GM21717 (cell line): ENCODE data around the gene CATSPER1.

Experiments
- ATAC-seq: cut with Tn5 transposase; IDR thresholded peaks from one replicate; pipeline ENCODE4 v1.9.1; 2021; ENCODE audit warnings: mild to moderate bottlenecking, moderate library complexity; ENCODE audit not compliant: unreplicated experiment

The CATSPER1 gene

GRCh38 chr11:66003291-66003690 lies 23.0 kb downstream of the CATSPER1 start:
- no peak for ATAC-seq

GRCh38 chr11:66002648-66003225 lies 23.5 kb downstream of the CATSPER1 start:
- ATAC-seq: peak; percentile 38

- ATAC-seq: peak; percentile 64
Observed at GRCh38 chr11:66001942-66002647, 24.2 kb downstream of the CATSPER1 start, which contains the start of the genes BANF1 and EIF1AD. BANF1 (plus strand) TSS chr11:66002503; CDS start chr11:66003251, 748 bp downstream. EIF1AD (minus strand) TSS chr11:66002157; CDS start chr11:66000389, 1,768 bp downstream.

GRCh38 chr11:65997286-65997685 lies 29.0 kb downstream of the CATSPER1 start:
- ATAC-seq: no peak

- no peak for ATAC-seq
Observed at GRCh38 chr11:65992056-65992455, 34.2 kb downstream of the CATSPER1 start.

GRCh38 chr11:65988791-65989592 lies 37.3 kb downstream of the CATSPER1 start:
- ATAC-seq: peak; percentile 81

- ATAC-seq: no peak
Observed at GRCh38 chr11:65987336-65987735, 38.9 kb downstream of the CATSPER1 start.

GRCh38 chr11:65983589-65983987 lies 42.7 kb downstream of the CATSPER1 start:
- no peak for ATAC-seq

GRCh38 chr11:65982824-65983588 lies 43.3 kb downstream of the CATSPER1 start:
- no peak for ATAC-seq

- no peak for ATAC-seq
Observed at GRCh38 chr11:65981972-65982823, 44.1 kb downstream of the CATSPER1 start.

GRCh38 chr11:65981101-65981740 lies 45.1 kb downstream of the CATSPER1 start:
- ATAC-seq: no peak

GRCh38 chr11:65979261-65979759 lies 47.0 kb downstream of the CATSPER1 start:
- ATAC-seq: no peak

- no peak for ATAC-seq
Observed at GRCh38 chr11:65978391-65979238, 47.7 kb downstream of the CATSPER1 start.

GRCh38 chr11:65977621-65978390 lies 48.5 kb downstream of the CATSPER1 start:
- ATAC-seq: no peak

GRCh38 chr11:65976216-65977176 lies 49.8 kb downstream of the CATSPER1 start:
- no peak for ATAC-seq

GRCh38 chr11:65975771-65976170 lies 50.5 kb downstream of the CATSPER1 start:
- ATAC-seq: no peak
